ENCODE measurements around the gene RPS6KA1.

RPS6KA1 gene

GRCh38 chr1:26552720-26553119, 23.2 kb downstream of the RPS6KA1 start:
- DNase-seq (ENCODE audit: low read depth) = no peak
- no peak for TF ChIP-seq CTCF (conservative IDR thresholded peaks at IDR 0.05; ENCODE audit: low read depth, low read length)
- H3K4me3 ChIP-seq (ENCODE audit: low read length) = no peak overlapping the region

GRCh38 chr1:26553942-26554682, 24.6 kb downstream of the RPS6KA1 start:
- TF ChIP-seq CTCF (conservative IDR thresholded peaks at IDR 0.05; ENCODE audit: low read depth, low read length) = no peak
- H3K4me3 ChIP-seq (ENCODE audit: low read length) = no peak overlapping the region
- DNase-seq (ENCODE audit: low read depth) = no peak

- DNase-seq (ENCODE audit: low read depth) = no peak
- H3K4me3 ChIP-seq (ENCODE audit: low read length) = no peak overlapping the region
- no peak for TF ChIP-seq CTCF (conservative IDR thresholded peaks at IDR 0.05; ENCODE audit: low read depth, low read length)
Observed at GRCh38 chr1:26554781-26555180, 25.2 kb downstream of the RPS6KA1 start.

GRCh38 chr1:26555550-26555981, 26.0 kb downstream of the RPS6KA1 start:
- no peak overlapping the region for H3K4me3 ChIP-seq (ENCODE audit: low read length)
- no peak for TF ChIP-seq CTCF (conservative IDR thresholded peaks at IDR 0.05; ENCODE audit: low read depth, low read length)
- no peak for DNase-seq (ENCODE audit: low read depth)

GRCh38 chr1:26556111-26556510, 26.6 kb downstream of the RPS6KA1 start:
- TF ChIP-seq CTCF (conservative IDR thresholded peaks at IDR 0.05; ENCODE audit: low read depth, low read length) = no peak
- no peak for DNase-seq (ENCODE audit: low read depth)
- H3K4me3 ChIP-seq (ENCODE audit: low read length) = no peak overlapping the region

GRCh38 chr1:26557008-26557407, 27.4 kb downstream of the RPS6KA1 start:
- H3K4me3 ChIP-seq (ENCODE audit: low read length) = no peak overlapping the region
- DNase-seq (ENCODE audit: low read depth) = no peak
- no peak for TF ChIP-seq CTCF (conservative IDR thresholded peaks at IDR 0.05; ENCODE audit: low read depth, low read length)

GRCh38 chr1:26558685-26559048, 29.1 kb downstream of the RPS6KA1 start:
- DNase-seq (ENCODE audit: low read depth) = no peak
- no peak for TF ChIP-seq CTCF (conservative IDR thresholded peaks at IDR 0.05; ENCODE audit: low read depth, low read length)
- no peak overlapping the region for H3K4me3 ChIP-seq (ENCODE audit: low read length)

Measured in retinal pigment epithelial cell (primary cell).